ENCODE measurements around the gene FHIT.

GRCh38 chr3:59890639-59891038 lies 1360.6 kb downstream of the FHIT start:
- TF ChIP-seq GATA3 (IDR thresholded peaks at IDR 0.05; ENCODE audit: low read depth, low read length), result no peak
- no peak for TF ChIP-seq GATA2 (IDR thresholded peaks at IDR 0.05; ENCODE audit: low read depth, low read length)

All from SH-SY5Y (cell line).